ENCODE measurements around the gene SLC12A8. TPM values are rescaled to one million over a fixed set of nuclear protein-coding genes. Genes with fewer than 3 reads are reported as not detected.

SLC12A8 gene
- total RNA-seq, 1 donor from 2014 or later: 29.4 TPM

DNA sequence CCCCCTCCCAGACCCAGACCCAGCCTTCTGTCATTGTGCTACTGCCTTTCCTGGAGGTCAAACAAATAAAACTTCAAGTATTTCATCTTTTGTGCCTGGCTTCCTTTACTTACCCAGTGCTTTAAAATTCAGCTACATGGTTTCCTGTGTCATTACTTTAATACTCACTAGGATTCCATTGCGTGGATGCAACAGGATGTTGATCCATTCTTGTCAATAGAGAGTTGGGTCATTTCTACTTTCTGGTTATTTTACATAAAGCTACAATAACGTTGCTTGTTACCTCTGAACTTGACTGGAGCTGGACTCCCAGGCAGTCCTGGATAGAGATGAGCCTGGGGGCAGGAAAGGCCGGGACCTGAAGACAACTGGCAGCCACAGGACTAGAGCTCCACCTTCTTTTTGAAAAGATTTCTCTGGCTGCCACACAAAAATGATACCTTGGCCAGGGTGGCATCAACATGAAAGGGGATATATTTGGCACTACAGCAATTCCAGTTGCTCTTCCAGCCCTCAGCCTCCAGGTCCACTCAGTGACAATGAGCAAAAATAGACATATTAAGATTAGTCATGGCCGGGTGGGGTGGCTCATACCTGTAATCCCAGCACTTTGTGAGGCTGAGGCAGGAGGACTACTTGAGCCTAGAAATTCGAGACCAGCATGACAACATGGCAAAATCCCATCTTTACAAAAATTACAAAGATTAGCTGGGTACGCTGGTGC is 133.4 kb downstream of the SLC12A8 start:
- no peak for DNase-seq (ENCODE audit: low spot score)

DNA sequence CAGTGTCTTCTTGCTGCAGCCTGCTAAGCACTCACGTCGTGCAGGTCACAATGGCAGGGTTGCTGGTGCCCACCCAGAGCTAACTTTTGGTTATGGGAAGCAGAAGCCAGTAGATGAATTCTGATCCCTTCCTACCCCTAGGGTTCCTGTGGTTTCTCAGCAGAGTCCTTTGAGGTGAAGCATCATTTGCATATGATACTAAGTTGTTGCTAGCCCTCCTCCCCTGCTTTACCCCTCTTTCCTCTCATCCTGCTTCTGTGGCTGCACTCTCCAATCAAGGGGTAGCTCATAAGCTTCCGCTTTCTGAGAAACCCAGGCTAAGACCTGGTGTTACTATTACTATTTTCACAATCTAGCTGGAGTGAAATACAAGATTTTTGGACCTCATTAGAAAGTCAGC is 134.7 kb downstream of the SLC12A8 start:
- DNase-seq (ENCODE audit: low spot score): no peak

DNA sequence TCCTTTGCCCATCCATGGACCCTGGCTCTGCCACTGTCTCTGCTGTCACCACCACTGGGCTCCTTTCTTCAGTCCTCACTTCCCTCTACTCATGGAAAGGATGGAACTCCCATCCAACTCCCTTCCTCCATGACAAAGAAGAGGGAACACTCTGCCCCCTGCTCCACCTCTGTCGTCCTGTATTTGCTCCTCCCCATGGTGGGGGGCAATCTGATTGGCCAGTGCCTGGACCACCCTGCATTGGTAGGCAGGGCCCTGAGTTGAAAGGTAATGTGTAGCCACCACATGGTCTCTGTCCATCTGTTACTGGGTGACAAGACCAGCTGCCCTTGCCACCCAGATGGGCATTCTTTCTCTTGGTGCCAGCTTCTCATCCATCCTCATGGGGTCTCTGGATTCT is 136.1 kb downstream of the SLC12A8 start:
- no peak for DNase-seq (ENCODE audit: low spot score)

DNA sequence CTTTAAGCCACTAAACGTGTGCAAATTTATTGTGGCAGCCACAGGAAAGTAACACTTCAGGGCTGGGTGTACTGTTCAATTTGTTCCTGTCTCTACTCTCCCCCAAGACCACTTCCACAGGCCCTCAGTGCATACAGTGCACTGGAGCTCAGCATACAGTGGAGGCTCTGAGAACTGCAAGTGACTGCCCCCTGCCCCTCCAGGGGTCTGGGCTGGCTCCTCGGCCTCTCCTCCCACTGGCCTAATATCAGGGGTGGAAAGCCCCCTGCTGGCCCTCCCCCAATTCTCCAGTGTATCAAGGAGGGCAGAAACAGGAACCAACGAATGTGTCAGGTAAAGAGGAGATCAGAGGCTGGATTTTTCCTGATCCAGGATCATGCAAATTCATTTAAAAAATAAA is 136.8 kb downstream of the SLC12A8 start:
- no peak for DNase-seq (ENCODE audit: low spot score)

DNA sequence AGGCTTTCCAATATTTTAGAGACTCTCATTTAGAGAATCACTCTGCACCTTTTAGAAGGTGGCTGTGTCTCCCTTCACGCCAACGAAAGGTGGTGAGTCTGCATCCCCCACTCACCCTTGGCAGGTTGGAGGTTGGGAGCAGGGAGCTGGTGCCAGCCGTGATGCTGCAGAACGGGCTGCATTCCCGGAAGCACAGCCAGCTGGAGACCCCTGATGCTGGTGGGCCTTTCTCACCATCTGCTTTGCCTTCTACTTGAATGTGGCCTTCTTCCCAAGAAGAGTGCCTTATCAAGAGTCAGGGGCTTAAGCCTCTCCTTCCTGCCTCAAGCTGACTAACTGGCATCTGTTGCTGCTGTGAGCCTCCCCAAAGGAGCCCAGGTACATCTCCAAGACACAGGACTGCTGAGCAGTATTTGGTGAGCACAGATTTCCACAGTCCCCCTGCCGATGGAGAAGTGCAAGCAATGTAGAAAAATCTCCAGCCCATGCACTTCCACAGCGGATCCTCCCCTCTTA is 139.1 kb downstream of the SLC12A8 start:
- no peak for DNase-seq (ENCODE audit: low spot score)

DNA sequence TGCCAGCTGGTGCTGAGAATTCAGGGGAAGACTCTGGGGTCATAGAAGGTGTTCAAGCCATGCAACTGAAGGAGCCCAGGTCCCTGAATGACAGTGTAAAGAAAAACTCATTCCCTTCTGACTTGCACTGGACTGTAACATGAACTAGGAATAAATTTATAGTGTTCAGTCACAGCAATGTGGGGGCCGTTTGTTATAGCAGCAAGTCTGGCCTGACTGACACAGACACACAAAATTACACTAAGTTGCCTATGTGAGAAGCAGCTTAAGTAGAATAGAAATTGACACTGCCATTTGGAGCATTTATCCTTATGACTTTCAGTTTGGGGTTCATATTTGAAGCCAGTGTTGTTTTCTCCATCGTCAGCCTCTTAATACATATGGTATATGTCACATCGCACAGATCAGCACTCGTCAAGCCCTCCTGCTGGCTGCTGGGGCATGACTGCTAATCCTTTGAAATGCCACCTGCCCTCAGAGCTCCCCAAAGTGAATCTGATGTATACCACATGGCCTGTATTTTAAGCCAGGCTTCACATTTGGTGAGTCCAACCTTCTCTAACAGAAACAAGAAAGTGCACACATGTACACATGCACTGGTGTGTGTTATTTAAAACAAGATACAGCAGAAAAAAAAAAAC is 139.7 kb downstream of the SLC12A8 start:
- peak; percentile 91 for DNase-seq (ENCODE audit: low spot score)

DNA sequence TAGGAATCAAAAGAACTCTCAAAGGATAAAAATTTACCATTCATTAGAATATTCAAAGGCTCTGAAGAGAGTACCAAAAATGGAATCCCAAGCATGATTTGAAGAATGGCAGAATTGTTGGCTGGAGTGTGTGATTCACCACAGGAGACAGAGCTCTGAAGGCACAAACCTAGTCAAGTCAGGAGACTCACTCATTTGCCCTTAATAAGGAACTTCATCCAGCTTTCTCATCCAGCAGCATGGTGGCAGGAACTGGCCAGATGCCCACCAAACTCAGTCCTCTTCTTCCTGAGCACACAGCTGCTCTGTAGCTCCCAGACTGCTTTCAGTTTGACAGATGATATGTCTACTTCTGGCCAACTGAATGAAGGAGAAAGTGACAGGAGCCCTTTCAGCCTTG is 140.2 kb downstream of the SLC12A8 start:
- DNase-seq (ENCODE audit: low spot score): no peak

DNA sequence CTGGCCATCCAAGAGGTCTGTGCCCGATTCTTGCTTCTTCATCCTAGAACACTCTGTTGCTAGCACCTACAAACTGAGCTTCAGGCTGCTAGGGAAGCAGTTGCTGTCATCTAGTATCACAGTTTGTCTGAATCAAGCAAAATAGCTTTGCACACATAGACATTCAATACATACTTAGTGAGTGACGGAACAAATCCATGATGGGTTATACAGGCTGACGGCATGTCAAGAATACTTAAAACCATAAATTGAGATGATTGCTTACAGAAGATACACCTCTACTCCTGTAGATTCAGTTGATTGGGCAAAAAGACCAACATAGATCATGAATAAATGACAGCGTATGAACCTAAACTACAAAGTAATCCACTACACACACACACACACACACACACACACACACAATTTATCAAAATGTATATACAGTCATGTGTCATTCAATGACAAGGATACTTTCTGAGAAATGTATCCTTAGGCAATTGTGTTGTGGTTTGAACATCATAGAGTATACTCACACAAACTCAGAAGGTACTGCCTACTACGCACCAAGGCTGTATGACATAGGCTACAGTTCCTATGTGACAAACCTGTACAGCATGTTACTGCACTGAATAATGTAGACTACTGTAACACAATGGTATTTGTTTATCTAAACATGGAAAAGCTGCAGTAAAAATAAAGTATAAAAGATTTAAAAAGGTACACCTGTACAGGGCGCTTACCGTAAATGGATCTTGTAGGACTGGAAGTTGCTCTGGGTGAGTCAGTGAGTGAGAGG is 142.4 kb downstream of the SLC12A8 start:
- no peak for DNase-seq (ENCODE audit: low spot score)

DNA sequence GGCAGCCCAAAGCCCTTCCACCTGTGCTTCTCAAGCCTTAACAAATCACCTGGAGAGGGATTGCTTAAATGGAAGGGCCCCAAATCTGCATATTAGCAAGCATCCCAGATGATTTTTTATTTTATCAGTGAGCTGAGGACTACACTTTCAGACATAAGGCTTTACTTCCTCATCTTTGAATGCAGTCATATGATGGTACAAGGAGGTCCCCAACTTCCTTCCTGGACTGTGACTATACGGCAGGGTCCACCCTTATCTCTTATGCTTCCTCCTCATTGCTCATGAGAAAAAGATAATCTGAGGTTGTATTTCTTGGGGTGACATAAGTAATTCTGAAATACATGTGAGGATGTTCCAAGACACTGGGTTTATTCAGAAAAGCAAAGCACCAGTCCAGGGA is 143.1 kb downstream of the SLC12A8 start:
- DNase-seq (ENCODE audit: low spot score): no peak

DNA sequence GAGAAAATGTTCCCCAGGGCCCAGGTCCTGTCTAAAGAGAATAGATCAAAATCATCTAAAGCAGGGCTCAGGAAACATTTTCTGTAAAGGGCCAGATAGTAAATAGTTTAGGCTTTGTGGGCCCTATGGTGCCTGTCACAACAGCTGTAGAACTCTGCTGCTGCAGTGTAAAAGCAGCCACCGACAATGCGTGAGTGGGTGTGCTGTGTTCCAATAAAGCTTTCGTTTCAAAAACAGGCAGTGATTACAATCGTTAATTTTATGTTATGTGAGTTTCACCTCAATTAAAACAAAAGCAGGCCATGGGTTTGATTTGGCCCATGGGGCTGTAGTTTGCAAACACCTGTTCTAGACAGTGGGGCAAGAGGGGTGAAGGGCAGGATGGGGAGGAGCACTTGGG is 144.3 kb downstream of the SLC12A8 start:
- no peak for DNase-seq (ENCODE audit: low spot score)

DNA sequence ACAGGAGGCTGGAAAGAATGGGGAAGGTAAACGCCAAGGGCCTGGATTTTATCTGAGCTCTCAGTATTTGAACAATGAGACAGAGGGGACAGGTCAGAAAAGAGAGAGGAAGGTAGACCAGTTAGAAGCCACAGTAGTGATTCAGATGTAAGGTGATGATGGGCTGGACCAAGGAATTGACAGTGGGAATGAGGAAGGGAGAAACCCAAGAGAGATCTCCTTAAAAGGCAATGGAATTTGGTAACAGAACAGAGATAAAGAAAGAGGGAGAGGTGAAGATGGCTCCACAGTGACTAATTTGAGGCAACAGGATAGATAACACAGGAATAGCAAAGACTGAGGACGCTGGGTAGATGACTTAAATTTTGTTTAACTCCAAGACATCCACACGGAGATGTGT is 145.3 kb downstream of the SLC12A8 start:
- no peak for DNase-seq (ENCODE audit: low spot score)

DNA sequence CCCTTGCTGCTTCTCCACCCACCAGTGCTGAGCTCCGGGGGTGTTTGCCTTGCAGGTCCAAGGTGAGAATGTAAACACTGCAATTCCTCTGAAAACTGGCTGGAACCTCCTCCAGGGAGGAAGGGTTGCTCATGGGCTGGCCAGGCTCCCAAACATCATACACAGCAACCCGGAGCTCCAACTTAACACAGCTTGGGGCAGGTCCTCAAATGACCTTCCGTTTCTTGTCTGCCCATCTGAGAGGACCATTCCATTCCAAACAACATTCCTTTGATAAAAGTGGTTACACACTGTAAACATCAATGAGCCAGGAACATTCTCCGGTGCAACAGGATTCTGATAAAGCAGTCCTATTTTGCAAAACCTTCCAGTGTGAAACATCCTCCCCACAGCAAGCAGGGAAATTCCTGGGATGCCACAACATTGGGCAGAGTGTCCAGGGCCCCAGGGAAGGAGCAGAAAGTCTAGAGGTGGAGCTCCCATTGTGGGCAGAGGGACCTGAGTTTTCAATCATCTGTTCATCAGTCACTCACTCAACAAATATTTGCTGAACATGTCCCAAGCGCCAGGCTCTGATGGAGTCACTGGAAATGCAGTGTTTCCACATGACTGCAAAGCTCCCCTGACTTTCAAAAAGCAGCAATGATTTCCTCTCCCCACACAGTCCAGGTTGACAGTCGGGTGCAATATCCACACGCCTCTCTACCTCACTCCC is 149.5 kb downstream of the SLC12A8 start:
- no peak for DNase-seq (ENCODE audit: low spot score)

DNA sequence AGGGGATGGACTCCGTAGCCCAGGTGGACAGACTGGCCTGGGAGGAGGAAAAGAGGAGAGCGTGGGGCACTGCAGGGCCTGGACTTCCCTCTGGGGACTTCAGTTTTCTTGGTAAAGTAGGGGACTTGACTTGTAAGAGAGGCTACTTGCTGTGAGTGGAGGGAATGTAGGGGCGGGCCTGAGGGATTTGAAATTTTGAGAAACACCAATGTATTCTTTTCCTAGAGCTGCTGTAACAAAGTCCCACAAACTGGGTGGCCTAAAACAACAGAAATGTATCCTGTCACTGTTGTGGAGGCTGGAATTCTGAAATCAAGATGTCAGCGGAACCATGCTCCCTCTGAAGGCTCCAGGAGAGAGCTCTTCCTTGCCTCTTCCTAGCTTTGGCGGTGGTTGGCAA is 150.9 kb downstream of the SLC12A8 start:
- DNase-seq (ENCODE audit: low spot score): no peak

DNA sequence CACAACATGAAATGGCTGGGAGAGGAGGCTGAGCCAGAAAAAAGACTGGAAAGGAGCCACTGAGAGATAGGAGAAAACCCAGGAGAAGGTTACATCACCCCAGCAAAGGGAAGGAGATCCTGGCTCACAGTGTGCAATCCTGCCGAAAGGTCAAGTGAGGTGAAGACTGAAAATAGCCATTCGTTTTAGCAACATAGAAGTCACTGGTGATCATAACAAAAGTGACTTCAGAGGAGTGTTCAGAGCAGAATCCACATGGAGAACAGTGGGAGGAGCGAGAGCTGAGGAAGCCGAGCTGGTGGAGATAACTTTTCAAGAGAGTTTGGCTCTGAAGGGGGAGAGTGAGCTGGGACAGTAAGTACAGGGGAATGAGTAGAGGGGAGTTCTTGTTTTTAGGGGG is 151.4 kb downstream of the SLC12A8 start:
- DNase-seq (ENCODE audit: low spot score): peak; percentile 42

DNA sequence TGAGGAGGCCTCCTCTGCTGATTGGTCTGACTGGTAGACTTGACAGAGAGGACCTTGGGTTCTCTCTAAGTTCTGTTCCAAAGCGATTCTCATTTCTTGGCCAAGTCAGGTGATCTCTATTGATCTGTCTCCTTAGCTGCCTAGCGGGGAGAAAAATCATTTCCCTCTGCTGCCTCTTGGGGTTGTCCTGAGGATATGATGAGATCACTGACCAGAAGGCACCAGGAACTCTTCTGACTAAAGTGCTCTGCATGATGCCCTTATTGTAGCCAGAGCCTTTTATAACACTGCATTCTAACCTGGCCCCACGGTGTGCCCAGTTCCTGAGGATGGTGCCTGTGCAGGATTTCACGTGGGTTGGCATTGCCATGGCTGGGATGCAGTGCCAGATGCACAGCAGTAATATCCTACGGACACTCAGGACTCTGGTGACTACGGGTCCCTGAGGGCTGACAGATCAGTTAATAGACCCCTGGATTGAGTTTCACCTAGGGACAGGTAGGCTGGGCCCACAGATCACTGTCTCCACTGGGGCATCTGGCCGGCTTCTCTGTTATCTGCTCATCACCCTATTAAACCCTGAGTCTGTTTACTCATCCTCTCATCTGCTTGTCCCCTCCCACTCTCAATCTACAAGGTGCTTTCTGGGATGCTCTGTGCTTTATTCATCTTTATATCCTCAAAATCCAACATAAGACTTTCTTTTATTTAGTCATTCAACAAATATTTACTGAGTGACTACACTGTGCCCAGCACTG is 152.9 kb downstream of the SLC12A8 start:
- DNase-seq (ENCODE audit: low spot score): no peak

DNA sequence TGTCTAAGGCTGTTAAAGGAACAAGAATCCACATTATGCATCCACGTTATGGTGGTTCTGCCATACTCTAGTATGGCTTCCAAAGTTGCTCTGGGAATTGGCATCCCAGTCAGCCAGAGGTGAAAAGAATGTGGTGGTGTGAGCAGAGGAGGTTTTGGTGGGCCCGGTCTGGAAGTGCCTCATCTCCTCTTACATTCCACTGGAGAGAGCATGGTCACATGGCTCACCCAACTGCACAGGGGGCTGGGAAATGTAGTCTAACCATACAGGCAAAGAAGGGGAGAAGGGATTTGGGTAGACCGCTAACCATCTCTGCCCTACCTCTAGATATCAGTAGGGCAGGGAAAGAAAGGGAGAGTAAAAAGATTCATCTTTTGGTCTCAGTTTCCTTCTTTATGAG is 153.6 kb downstream of the SLC12A8 start:
- DNase-seq (ENCODE audit: low spot score): no peak

DNA sequence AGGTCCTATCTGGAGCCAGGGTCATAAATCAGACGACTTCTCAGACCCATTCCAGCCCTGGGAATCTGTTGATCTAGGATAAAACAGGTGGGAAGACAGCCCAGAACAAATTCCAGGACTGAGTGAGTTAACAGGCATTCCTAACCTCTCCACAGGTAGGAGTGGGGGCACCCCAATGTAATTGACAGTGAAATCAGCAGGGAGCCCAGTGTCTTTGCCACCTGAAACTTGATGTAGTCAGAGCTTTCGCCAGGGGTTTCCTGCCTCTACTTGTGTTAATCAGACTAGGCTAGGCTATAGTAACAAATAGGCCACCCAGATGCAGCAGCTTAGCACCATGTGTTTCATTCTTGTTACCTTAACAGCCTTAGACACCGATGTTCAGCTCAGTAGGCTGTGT is 154.0 kb downstream of the SLC12A8 start:
- no peak for DNase-seq (ENCODE audit: low spot score)

DNA sequence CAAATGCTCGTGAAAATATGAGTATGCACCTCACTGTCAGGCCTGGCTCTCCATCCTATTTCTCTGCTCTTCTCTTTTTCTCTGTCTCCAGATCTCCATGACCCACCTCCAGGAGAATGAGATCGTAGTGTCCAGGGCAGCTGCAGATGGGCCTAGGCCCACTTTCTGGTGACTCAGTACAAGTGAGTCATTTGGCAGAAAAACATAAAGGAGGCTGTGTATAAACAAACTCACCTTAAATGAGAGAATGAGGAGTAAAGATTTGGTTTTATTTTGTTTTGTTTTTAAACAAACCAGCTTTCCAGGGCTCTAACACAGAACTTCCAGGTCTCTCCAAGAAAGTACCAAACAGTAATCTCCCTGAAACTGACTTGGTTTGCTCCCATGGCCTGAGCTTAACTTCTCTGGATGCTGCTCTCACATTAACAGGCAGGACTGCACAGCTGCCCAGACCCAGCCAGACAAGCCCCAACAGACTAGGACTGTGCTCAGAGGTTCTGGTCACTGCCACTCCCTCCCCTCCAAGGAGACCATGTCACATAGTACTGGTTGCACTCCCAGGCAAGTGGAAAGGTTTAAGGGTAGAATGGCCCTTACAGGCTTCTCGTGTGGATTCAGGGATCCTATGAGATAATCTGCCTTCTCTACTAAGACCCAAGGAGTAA is 155.2 kb downstream of the SLC12A8 start:
- DNase-seq (ENCODE audit: low spot score): peak; percentile 42

DNA sequence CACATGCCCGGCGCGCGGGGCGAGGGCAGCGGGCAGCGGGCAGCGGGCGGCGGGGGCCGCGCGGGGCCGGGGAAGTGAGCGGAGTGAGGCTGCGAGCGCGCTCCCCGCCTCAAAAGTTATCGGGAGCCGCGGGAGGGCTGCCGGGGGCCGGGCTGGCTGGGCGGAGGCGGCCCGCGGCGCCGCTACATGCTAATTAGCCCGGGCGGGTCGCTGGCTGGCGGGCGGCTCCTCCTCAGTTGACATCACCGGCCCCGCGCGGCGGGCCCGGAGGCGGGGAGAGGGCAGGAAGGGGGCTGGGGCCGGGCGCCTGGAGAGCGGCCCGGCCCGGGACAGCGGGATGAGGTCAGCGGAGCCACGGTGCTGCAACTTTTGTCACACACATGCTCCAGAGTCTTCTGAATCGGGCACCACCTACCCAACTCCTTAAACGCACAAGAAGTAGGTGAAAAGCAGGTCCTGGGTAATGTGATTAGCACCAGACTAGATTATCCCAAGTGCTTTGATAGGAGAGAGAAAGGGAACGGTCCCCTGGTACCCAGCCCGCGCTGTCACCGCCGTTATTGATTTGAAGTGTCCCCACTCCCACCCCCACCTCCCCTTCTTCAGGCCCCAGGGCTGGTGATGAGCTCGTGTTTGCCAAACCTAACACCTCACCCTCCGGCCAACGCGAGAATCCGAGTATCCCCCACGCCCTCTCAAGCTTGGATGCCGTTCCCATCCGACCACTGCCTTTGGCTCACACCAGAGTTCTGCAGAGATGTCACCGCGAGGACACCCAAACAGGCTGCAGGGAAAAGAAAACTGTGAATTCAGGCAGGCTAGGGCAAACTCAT is 156.4 kb downstream of the SLC12A8 start, which contains the start of gene HEG1:
Gene HEG1 (minus strand): TSS at position 85 of the 833 bp plus-strand sequence. CDS start 107 bp downstream, outside the sequence.
- peak; percentile 91 for DNase-seq (ENCODE audit: low spot score)
